ENCODE results near the gene C1orf141. TPM values are rescaled to one million over a fixed set of nuclear protein-coding genes. Genes with fewer than 3 reads are reported as not detected.
"Not testable (repeated sequence)": the region's sequence is repeated elsewhere in the genome, so short reads cannot be mapped to it uniquely, and the experiment has no call there.

Gene C1orf141
- total RNA-seq, 1 donor from 2014 or later, result not detected

GRCh38 chr1:67072749-67073148 is 62.0 kb downstream of the C1orf141 start:
- H3K4me3 Mint-ChIP-seq (ENCODE audit: unreplicated experiment), result no peak overlapping the region
- H3K27ac Mint-ChIP-seq (ENCODE audit: unreplicated experiment), result no peak overlapping the region
- H3K9me3 Mint-ChIP-seq (ENCODE audit: unreplicated experiment), result peaks cover 7% of the 10 kb centered on the region
- TF ChIP-seq CTCF (IDR thresholded peaks at IDR 0.05; ENCODE audit: unreplicated experiment), result no peak
- H3K36me3 Mint-ChIP-seq (ENCODE audit: low read depth, unreplicated experiment), result no peaks in the 10 kb centered on the region
- peaks cover 1% of the 10 kb centered on the region for H3K27me3 Mint-ChIP-seq (ENCODE audit: unreplicated experiment)
- H3K4me1 Mint-ChIP-seq (ENCODE audit: unreplicated experiment), result no peaks in the 10 kb centered on the region
- DNase-seq (ENCODE audit: low spot score), result no peak

- H3K4me1 Mint-ChIP-seq (ENCODE audit: unreplicated experiment); H3K27ac Mint-ChIP-seq (ENCODE audit: unreplicated experiment); H3K27me3 Mint-ChIP-seq (ENCODE audit: unreplicated experiment); H3K36me3 Mint-ChIP-seq (ENCODE audit: low read depth, unreplicated experiment); DNase-seq (ENCODE audit: low spot score); H3K4me3 Mint-ChIP-seq (ENCODE audit: unreplicated experiment): not testable (repeated sequence)
- H3K9me3 Mint-ChIP-seq (ENCODE audit: unreplicated experiment), result peaks cover 12% of the 10 kb centered on the region
These were observed 67.1 kb downstream of the C1orf141 start for GRCh38 chr1:67067655-67068054.

- Mint-ChIP-seq H3K27me3 (ENCODE audit: unreplicated experiment) (no peaks in the 10 kb centered on the region), H3K9me3 (ENCODE audit: unreplicated experiment) (peaks cover 7% of the 10 kb centered on the region), H3K27ac (ENCODE audit: unreplicated experiment) (no peak overlapping the region), H3K4me1 (ENCODE audit: unreplicated experiment) (no peaks in the 10 kb centered on the region), H3K4me3 (ENCODE audit: unreplicated experiment) (no peak overlapping the region), H3K36me3 (ENCODE audit: low read depth, unreplicated experiment) (peaks cover 7% of the 10 kb centered on the region)
- no peak for DNase-seq (ENCODE audit: low spot score)
- TF ChIP-seq CTCF (IDR thresholded peaks at IDR 0.05; ENCODE audit: unreplicated experiment), result no peak
These were observed 72.4 kb downstream of the C1orf141 start for GRCh38 chr1:67062412-67062811.

GRCh38 chr1:67061266-67061665 is 73.5 kb downstream of the C1orf141 start:
- H3K36me3 Mint-ChIP-seq (ENCODE audit: low read depth, unreplicated experiment), result no peaks in the 10 kb centered on the region
- H3K4me1 Mint-ChIP-seq (ENCODE audit: unreplicated experiment), result no peaks in the 10 kb centered on the region
- H3K9me3 Mint-ChIP-seq (ENCODE audit: unreplicated experiment), result no peaks in the 10 kb centered on the region
- H3K27me3 Mint-ChIP-seq (ENCODE audit: unreplicated experiment), result no peaks in the 10 kb centered on the region
- H3K4me3 Mint-ChIP-seq (ENCODE audit: unreplicated experiment), result no peak overlapping the region
- no peak for TF ChIP-seq CTCF (IDR thresholded peaks at IDR 0.05; ENCODE audit: unreplicated experiment)
- DNase-seq (ENCODE audit: low spot score), result no peak
- H3K27ac Mint-ChIP-seq (ENCODE audit: unreplicated experiment), result no peak overlapping the region

- no peak for DNase-seq (ENCODE audit: low spot score)
- H3K36me3 Mint-ChIP-seq (ENCODE audit: low read depth, unreplicated experiment), result no peaks in the 10 kb centered on the region
- H3K4me3 Mint-ChIP-seq (ENCODE audit: unreplicated experiment), result no peak overlapping the region
- H3K27ac Mint-ChIP-seq (ENCODE audit: unreplicated experiment), result no peak overlapping the region
- no peaks in the 10 kb centered on the region for H3K27me3 Mint-ChIP-seq (ENCODE audit: unreplicated experiment)
- H3K4me1 Mint-ChIP-seq (ENCODE audit: unreplicated experiment), result no peaks in the 10 kb centered on the region
- H3K9me3 Mint-ChIP-seq (ENCODE audit: unreplicated experiment), result no peaks in the 10 kb centered on the region
- TF ChIP-seq CTCF (IDR thresholded peaks at IDR 0.05; ENCODE audit: unreplicated experiment), result no peak
These were observed 74.0 kb downstream of the C1orf141 start for GRCh38 chr1:67060811-67061218.

- TF ChIP-seq CTCF (IDR thresholded peaks at IDR 0.05; ENCODE audit: unreplicated experiment), result no peak
- Mint-ChIP-seq H3K27ac (ENCODE audit: unreplicated experiment) (no peak overlapping the region), H3K36me3 (ENCODE audit: low read depth, unreplicated experiment) (no peaks in the 10 kb centered on the region), H3K4me1 (ENCODE audit: unreplicated experiment) (peaks cover 5% of the 10 kb centered on the region), H3K9me3 (ENCODE audit: unreplicated experiment) (no peaks in the 10 kb centered on the region), H3K27me3 (ENCODE audit: unreplicated experiment) (peaks cover 2% of the 10 kb centered on the region), H3K4me3 (ENCODE audit: unreplicated experiment) (no peak overlapping the region)
- no peak for DNase-seq (ENCODE audit: low spot score)
These were observed 75.4 kb downstream of the C1orf141 start for GRCh38 chr1:67059346-67059745.

Measured in endothelial cell (in vitro differentiated cells).